GM12878 (cell line): ENCODE measurements around the gene NAA25.

ENCODE experiments used
- CTCF ChIP-seq, 3 experiments: IDR thresholded peaks in 2 of 3; conservative IDR thresholded peaks in 1 of 3; 2 replicates each; pipeline ENCODE4 v1.5.1; 2011; ENCODE audit warnings: low read depth in 3 of 3, low read length in 3 of 3, mild to moderate bottlenecking in 3 of 3, control low read depth in 2 of 3, moderate library complexity in 2 of 3, inconsistent platforms in 1 of 3, mixed read lengths in 1 of 3; ENCODE audit not compliant: control insufficient read depth in 2 of 3, insufficient read depth in 1 of 3; ENCODE audit errors: extremely low read depth in 1 of 3
- MYC ChIP-seq: IDR thresholded peaks from 2 replicates; pipeline ENCODE4 v1.6.1; 2011; ENCODE audit warnings: mild to moderate bottlenecking, low read length, moderate library complexity, inconsistent platforms; ENCODE audit not compliant: insufficient read depth, insufficient replicate concordance, insufficient read length, severe bottlenecking
- NFXL1 ChIP-seq: fragments of 450-650 bp; IDR thresholded peaks from 2 replicates; pipeline ENCODE4 v1.6.1; 2017; ENCODE audit warnings: antibody characterized with exemption, mild to moderate bottlenecking, borderline replicate concordance
- POLR2AphosphoS5 ChIP-seq: IDR thresholded peaks from 2 replicates; pipeline ENCODE4 v1.6.1; 2011; ENCODE audit warnings: mild to moderate bottlenecking, low read length, inconsistent platforms
- RB1 ChIP-seq: fragments of 450-650 bp; formaldehyde crosslinking; IDR thresholded peaks from 2 replicates; pipeline ENCODE4 v1.6.1; 2017; ENCODE audit warnings: mild to moderate bottlenecking, borderline replicate concordance
- REST ChIP-seq: IDR thresholded peaks from 2 replicates; pipeline ENCODE4 v1.6.1; 2012; ENCODE audit warnings: mild to moderate bottlenecking, low read depth, low read length
- SIN3A ChIP-seq: IDR thresholded peaks from 2 replicates; pipeline ENCODE4 v1.6.1; 2012; ENCODE audit warnings: low read depth, low read length, improper control_type of control experiment
- SIX5 ChIP-seq: IDR thresholded peaks from 2 replicates; pipeline ENCODE4 v1.6.1; 2011; ENCODE audit warnings: mild to moderate bottlenecking, low read depth, low read length, moderate library complexity; ENCODE audit not compliant: severe bottlenecking
- SMC3 ChIP-seq: IDR thresholded peaks from 2 replicates; pipeline ENCODE4 v1.6.1; 2011; ENCODE audit warnings: low read length, improper control_type of control experiment, borderline replicate concordance
- STAT3 ChIP-seq: IDR thresholded peaks from 2 replicates; pipeline ENCODE4 v1.6.1; 2011; ENCODE audit warnings: low read depth, low read length, improper control_type of control experiment
- YY1 ChIP-seq: IDR thresholded peaks from 2 replicates; pipeline ENCODE4 v1.6.1; 2011; ENCODE audit warnings: low read depth, mild to moderate bottlenecking, low read length
- ZBTB11 ChIP-seq: fragments of 450-650 bp; formaldehyde crosslinking; IDR thresholded peaks from 2 replicates; pipeline ENCODE4 v1.5.0; 2022; ENCODE audit warnings: mild to moderate bottlenecking, missing genetic modification characterization
- ZNF384 ChIP-seq: IDR thresholded peaks from 2 replicates; pipeline ENCODE4 v1.6.1; 2012; ENCODE audit warnings: low read depth, mild to moderate bottlenecking, low read length, improper control_type of control experiment, borderline replicate concordance

GRCh38 chr12:112023759-112024396 is 84.7 kb downstream of the NAA25 start:
- TF ChIP-seq SMC3 (no peak), POLR2AphosphoS5 (no peak), ZNF384 (no peak), ZBTB11 (no peak), MYC (no peak), REST (no peak), NFXL1 (no peak), CTCF (IDR thresholded peaks at IDR 0.05 in 2 of 3, conservative IDR thresholded peaks at IDR 0.05 in 1 of 3; ENCODE audit: control insufficient read depth in 2 of 3, extremely low read depth in 1 of 3, insufficient read depth in 1 of 3, low read depth in 3 of 3, low read length in 3 of 3) (no peak), STAT3 (no peak), SIN3A (no peak), YY1 (no peak), SIX5 (no peak), RB1 (no peak)
